Non-pigmented ciliary epithelial cell (primary cell): Measurements from ENCODE around the gene LIFR.
A peak's percentile ranks its signal among the peaks of the same experiment; 100 is the strongest.

Experiments
- DNase-seq: peaks from one replicate; pipeline ENCODE4 v3.0.0-alpha.2; 2010; ENCODE audit warnings: low read depth

LIFR gene

GRCh38 chr5:38465702-38466423 is 90.6 kb downstream of the LIFR start:
- no peak for DNase-seq

- no peak for DNase-seq
Observed at GRCh38 chr5:38465061-38465460, 91.4 kb downstream of the LIFR start.

- DNase-seq: peak; percentile 52
Observed at GRCh38 chr5:38463634-38464521, 92.6 kb downstream of the LIFR start.

GRCh38 chr5:38462976-38463633 is 93.3 kb downstream of the LIFR start:
- DNase-seq: no peak

- DNase-seq: no peak
Observed at GRCh38 chr5:38458174-38458573, 98.3 kb downstream of the LIFR start.

- no peak for DNase-seq
Observed at GRCh38 chr5:38456657-38457399, 99.6 kb downstream of the LIFR start.

- no peak for DNase-seq
Observed at GRCh38 chr5:38455796-38456330, 100.6 kb downstream of the LIFR start.

GRCh38 chr5:38453921-38454320 is 102.5 kb downstream of the LIFR start:
- DNase-seq: no peak

- DNase-seq: no peak
Observed at GRCh38 chr5:38453506-38453905, 102.9 kb downstream of the LIFR start.

- no peak for DNase-seq
Observed at GRCh38 chr5:38452201-38452600, 104.2 kb downstream of the LIFR start.

GRCh38 chr5:38451074-38451725 is 105.2 kb downstream of the LIFR start:
- DNase-seq: no peak

- no peak for DNase-seq
Observed at GRCh38 chr5:38450627-38451026, 105.8 kb downstream of the LIFR start.

GRCh38 chr5:38448568-38449350 is 107.7 kb downstream of the LIFR start:
- no peak for DNase-seq

GRCh38 chr5:38447786-38448185 is 108.7 kb downstream of the LIFR start:
- no peak for DNase-seq

GRCh38 chr5:38447056-38447455 is 109.4 kb downstream of the LIFR start:
- no peak for DNase-seq

GRCh38 chr5:38446029-38446522 is 110.4 kb downstream of the LIFR start:
- no peak for DNase-seq

- no peak for DNase-seq
Observed at GRCh38 chr5:38445374-38446028, 110.9 kb downstream of the LIFR start.

GRCh38 chr5:38443390-38443789 is 113.1 kb downstream of the LIFR start:
- DNase-seq: no peak

GRCh38 chr5:38442247-38442573 is 114.2 kb downstream of the LIFR start:
- DNase-seq: no peak
